H1 (cell line): Measurements from ENCODE around the gene SCG2. TPM values are rescaled to one million over a fixed set of nuclear protein-coding genes. Genes with fewer than 3 reads are reported as not detected.

Experiments
- BRCA1 ChIP-seq: IDR thresholded peaks from 2 replicates; pipeline ENCODE4 v1.6.1; 2012; ENCODE audit warnings: low read depth, low read length, improper control_type of control experiment
- KDM1A ChIP-seq: fragments of 200-600, 300-600 bp; sonication (generic); IDR thresholded peaks from 2 replicates; pipeline ENCODE4 v1.7.1; 2016; ENCODE audit warnings: mild to moderate bottlenecking, low read length, borderline replicate concordance
- MAX ChIP-seq: IDR thresholded peaks from 2 replicates; pipeline ENCODE4 v1.6.1; 2012; ENCODE audit warnings: inconsistent platforms
- POLR2AphosphoS5 ChIP-seq: IDR thresholded peaks from 2 replicates; pipeline ENCODE4 v1.6.1; 2011; ENCODE audit warnings: low read depth, low read length
- RFX5 ChIP-seq: IDR thresholded peaks from 2 replicates; pipeline ENCODE4 v1.6.1; 2011; ENCODE audit warnings: low read depth, low read length, improper control_type of control experiment, borderline replicate concordance
- TEAD4 ChIP-seq: IDR thresholded peaks from 2 replicates; pipeline ENCODE4 v1.6.1; 2012; ENCODE audit warnings: low read depth, low read length, inconsistent platforms, mixed read lengths
- polyA plus RNA-seq, 7 experiments: library from polyadenylated mRNA; depleted of rRNA in 3 of 7; stranded (reverse) in 5 of 7; unstranded in 2 of 7; fragments of >200 nt in 5 of 7; fragments of 200-250 nt in 2 of 7; gene quantifications; 1 replicate in 5 of 7; 2 replicates in 1 of 7; 4 replicates in 1 of 7; pipeline versions ENCODE4 v1.2.1 to v1.2.3, GENCODE V29; 2011 to 2013; ENCODE audit warnings: missing spikeins in 2 of 7, mixed read lengths in 2 of 7
- total RNA-seq: library from RNA; stranded (reverse); fragmentation: NEBNext Ultra II Directional; extraction: Animal tissue kit (Norgen Biotek cat#: 25700); gene quantifications from 2 replicates; pipeline ENCODE4 v1.2.1, GENCODE V29; 2021

The SCG2 gene
- total and polyA plus RNA-seq, 2 of the 8 experiments (the other 6 are each of a cell fraction or from before 2014, with no cell fraction given) = 0.54 to 1.0 TPM

- TF ChIP-seq MAX (no peak), POLR2AphosphoS5 (no peak), BRCA1 (no peak), TEAD4 (no peak), KDM1A (no peak), RFX5 (no peak)
Observed at GRCh38 chr2:223619486-223620129, 17.4 kb upstream of the SCG2 start (continued).
